Left ventricle myocardium inferior (tissue), 1 donor: ENCODE data around the gene KRTAP6-2. TPM values are rescaled to one million over a fixed set of nuclear protein-coding genes. Genes with fewer than 3 reads are reported as not detected.

ENCODE experiments used
- DNase-seq: peaks from one replicate; pipeline ENCODE4 v3.0.0-alpha.2; 2020
- H3K27ac ChIP-seq: fragments of 200-600 bp; replicated peaks from 2 replicates; pipeline ENCODE4 v1.8.0; 2021
- H3K27me3 ChIP-seq: fragments of 200-600 bp; 2 replicates; pipeline ENCODE4 v1.8.0; 2021; ENCODE audit warnings: low read depth
- H3K36me3 ChIP-seq: fragments of 200-600 bp; 2 replicates; pipeline ENCODE4 v1.8.0; 2021
- H3K4me1 ChIP-seq: fragments of 200-600 bp; 2 replicates; pipeline ENCODE4 v1.8.0; 2021
- H3K4me3 ChIP-seq: fragments of 200-600 bp; 2 replicates; pipeline ENCODE4 v1.8.0; 2021; ENCODE audit warnings: mild to moderate bottlenecking, moderate library complexity
- H3K9me3 ChIP-seq: fragments of 200-600 bp; replicated peaks from 2 replicates; pipeline ENCODE4 v1.8.0; 2021
- intact Hi-C: fragments of 100-400 bp; cut with micrococcal nuclease; formaldehyde crosslinking; loops from one replicate; pipeline ENCODE4 v1.11.0; 2022
- total RNA-seq: library from RNA; stranded (reverse); fragmentation: NEBNext Ultra II Directional; extraction: Animal tissue kit (Norgen Biotek cat#: 25700); gene quantifications from one replicate; pipeline ENCODE4 v1.2.1, GENCODE V29; 2021
- TF ChIP-seq, protein P1 (sequence below): fragments of 200-600 bp; IDR thresholded peaks from 2 replicates; pipeline ENCODE4 v1.8.0; 2021; ENCODE audit warnings: antibody characterized with exemption, mild to moderate bottlenecking, borderline replicate concordance
- donor health status: DM: no; HTN: yes; CAD: no; lungs with severe emphysema.

Gene KRTAP6-2
- total RNA-seq, 1 donor from 2014 or later = not detected

DNA sequence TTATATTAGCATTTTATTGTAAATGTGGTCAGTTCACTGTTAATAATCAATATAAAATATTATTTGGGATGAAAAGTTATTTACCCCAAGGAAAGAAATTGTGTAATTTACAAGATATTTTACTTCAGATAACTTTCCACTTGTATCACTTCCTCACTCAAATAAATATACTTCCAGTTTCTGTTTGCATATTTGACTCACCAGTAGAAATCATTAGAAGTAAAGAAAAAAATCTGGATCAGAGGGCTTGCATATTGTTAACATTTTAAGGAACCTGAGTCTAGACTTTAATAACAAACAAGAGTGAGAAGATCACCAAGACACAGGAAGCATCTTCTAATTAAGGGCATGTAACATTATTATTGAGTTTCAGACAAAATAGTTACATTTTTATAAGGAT is 21.4 kb upstream of the KRTAP6-2 start:
- TF ChIP-seq, protein P1, sequence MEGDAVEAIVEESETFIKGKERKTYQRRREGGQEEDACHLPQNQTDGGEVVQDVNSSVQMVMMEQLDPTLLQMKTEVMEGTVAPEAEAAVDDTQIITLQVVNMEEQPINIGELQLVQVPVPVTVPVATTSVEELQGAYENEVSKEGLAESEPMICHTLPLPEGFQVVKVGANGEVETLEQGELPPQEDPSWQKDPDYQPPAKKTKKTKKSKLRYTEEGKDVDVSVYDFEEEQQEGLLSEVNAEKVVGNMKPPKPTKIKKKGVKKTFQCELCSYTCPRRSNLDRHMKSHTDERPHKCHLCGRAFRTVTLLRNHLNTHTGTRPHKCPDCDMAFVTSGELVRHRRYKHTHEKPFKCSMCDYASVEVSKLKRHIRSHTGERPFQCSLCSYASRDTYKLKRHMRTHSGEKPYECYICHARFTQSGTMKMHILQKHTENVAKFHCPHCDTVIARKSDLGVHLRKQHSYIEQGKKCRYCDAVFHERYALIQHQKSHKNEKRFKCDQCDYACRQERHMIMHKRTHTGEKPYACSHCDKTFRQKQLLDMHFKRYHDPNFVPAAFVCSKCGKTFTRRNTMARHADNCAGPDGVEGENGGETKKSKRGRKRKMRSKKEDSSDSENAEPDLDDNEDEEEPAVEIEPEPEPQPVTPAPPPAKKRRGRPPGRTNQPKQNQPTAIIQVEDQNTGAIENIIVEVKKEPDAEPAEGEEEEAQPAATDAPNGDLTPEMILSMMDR = no peak
- Histone ChIP-seq H3K27me3 (no peaks in the 10 kb centered on the region), H3K9me3 (peaks cover 6% of the 10 kb centered on the region), H3K4me3 (no peak overlapping the region), H3K36me3 (no peaks in the 10 kb centered on the region), H3K27ac (no peak overlapping the region), H3K4me1 (no peaks in the 10 kb centered on the region)
- intact Hi-C loops = no loop called here
- no peak for DNase-seq

DNA sequence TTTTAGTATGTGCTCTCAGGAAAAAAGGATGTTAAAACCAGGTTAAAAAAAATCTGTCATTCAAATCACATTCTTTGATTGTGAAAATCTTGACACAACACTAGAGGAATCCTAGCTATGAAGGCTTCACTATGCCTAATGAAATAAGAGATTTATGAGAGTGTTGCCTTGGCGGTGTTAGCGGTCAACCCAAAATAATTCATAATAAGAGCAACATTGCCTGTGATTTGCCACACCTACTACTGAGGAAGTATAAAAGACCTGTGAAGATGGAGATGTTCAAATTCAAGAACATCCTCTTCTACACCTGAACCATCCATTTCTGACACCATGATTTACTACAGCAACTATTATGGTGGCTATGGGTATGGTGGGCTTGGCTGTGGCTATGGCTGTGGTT is 17.4 kb upstream of the KRTAP6-2 start, which contains the start of gene KRTAP20-1:
Gene KRTAP20-1, plus strand, starts transcription at position 301 of the 400 bp plus-strand sequence. Its CDS starts 30 bp downstream, at position 331.
- no peak within 1 kb of the TSS for H3K27ac ChIP-seq
- TF ChIP-seq, protein P1 = no peak
- DNase-seq = no peak
- H3K9me3 ChIP-seq = no peaks in the 10 kb centered on the region
- H3K4me1 ChIP-seq = no peaks in the 10 kb centered on the region
- no peak within 1 kb of the TSS for H3K4me3 ChIP-seq
- intact Hi-C loops = no loop called here
- no peaks in the 10 kb centered on the region for H3K36me3 ChIP-seq
- no peaks in the 10 kb centered on the region for H3K27me3 ChIP-seq

DNA sequence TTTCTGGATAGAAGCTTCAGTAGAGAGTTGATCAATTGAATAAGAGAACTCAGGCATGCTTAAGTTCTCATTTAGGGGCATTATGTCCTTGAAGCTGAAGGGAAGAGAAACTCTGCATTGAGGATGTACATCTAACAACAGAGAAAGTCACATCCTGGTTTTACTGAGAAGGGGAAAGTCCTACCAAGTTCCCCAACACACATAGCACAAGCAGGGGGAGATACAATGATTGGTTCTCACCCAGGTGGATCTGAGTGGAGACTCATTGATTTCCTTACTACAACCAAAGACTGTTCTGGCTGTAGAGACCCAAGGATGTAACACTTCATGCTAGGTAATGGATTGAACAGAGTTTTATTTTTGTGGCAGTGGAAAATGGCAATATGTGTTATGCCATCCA is 16.5 kb upstream of the KRTAP6-2 start:
- intact Hi-C loops = no loop called here

DNA sequence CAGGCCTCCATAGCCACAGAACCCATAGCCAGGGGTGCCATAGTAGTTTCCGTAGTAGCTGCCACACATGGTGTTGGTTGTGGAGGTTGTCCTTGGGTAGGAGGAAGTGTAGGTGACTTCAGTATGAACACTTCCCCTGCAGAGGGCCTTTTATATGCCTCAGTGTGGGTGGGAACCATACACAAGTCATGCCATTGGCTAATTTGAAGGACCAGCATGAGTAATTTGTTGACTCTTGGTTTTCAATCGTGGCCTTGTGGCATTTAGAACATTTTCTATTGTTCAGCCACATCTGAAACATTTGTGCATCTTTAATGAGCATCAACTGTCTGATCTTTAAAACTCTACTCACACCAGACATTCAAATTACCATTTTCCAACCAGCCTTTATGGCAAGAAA is 15.1 kb upstream of the KRTAP6-2 start, which contains the start of gene KRTAP6-1:
Gene KRTAP6-1, minus strand, starts transcription at position 95 of the 400 bp plus-strand sequence. Its CDS starts 26 bp downstream, at position 69.
- Histone ChIP-seq H3K4me3 (no peak within 1 kb of the TSS), H3K36me3 (no peaks in the 10 kb centered on the region)
- intact Hi-C loops = no loop called here

More for the DNA sequence above, 16.5 kb upstream of the KRTAP6-2 start:
- Histone ChIP-seq H3K4me3 (no peak overlapping the region), H3K36me3 (no peaks in the 10 kb centered on the region), H3K4me1 (no peaks in the 10 kb centered on the region), H3K27me3 (no peaks in the 10 kb centered on the region), H3K27ac (no peak overlapping the region), H3K9me3 (peaks cover 7% of the 10 kb centered on the region)
- TF ChIP-seq, protein P1 = no peak
- DNase-seq = no peak

DNA sequence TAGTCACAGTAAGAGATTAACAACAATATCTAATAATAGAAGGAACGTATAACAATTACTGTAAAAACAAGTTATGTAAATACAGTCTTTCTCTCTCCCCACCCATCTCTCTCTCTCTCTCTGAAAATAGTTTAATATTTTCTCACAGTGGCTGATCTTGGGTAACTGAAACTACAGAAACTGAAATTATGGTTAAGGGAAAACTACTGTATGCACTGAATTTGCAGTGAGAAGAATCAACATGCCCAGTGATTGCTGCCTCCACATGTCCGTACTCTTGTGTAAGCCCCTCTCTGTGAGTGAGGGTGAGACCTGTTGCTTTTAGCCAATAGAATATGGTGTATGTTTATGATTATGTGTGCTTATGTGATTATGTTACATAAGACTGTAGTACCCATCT is 13.4 kb upstream of the KRTAP6-2 start:
- intact Hi-C loops = no loop called here
- Histone ChIP-seq H3K4me3 (no peak overlapping the region), H3K9me3 (peaks cover 13% of the 10 kb centered on the region), H3K27me3 (no peaks in the 10 kb centered on the region), H3K4me1 (no peaks in the 10 kb centered on the region), H3K36me3 (no peaks in the 10 kb centered on the region), H3K27ac (no peak overlapping the region)
- TF ChIP-seq, protein P1 = no peak
- no peak for DNase-seq

More for the DNA sequence above, 15.1 kb upstream of the KRTAP6-2 start, which contains the start of gene KRTAP6-1:
- Histone ChIP-seq H3K27ac (no peak within 1 kb of the TSS), H3K4me1 (no peaks in the 10 kb centered on the region), H3K27me3 (no peaks in the 10 kb centered on the region), H3K9me3 (peaks cover 7% of the 10 kb centered on the region)
- TF ChIP-seq, protein P1 = no peak
- DNase-seq = no peak
